Vagina (tissue), 2 donors: ENCODE measurements around the gene TNFAIP8L1. TPM values are rescaled to one million over a fixed set of nuclear protein-coding genes. Genes with fewer than 3 reads are reported as not detected.

Experiments used
- DNase-seq, 2 donors: peaks; one replicate each; pipeline ENCODE4 v3.0.0-alpha.2; 2017; ENCODE audit errors: extremely low spot score in 2 of 2
- H3K27ac ChIP-seq: fragments of 200-600 bp; sonication (generic); one replicate; pipeline ENCODE4 v1.5.1; 2019
- H3K27me3 ChIP-seq: fragments of 200-600 bp; sonication (generic); one replicate; pipeline ENCODE4 v1.5.1; 2019
- H3K36me3 ChIP-seq, 2 donors: fragments of 200-600 bp; sonication (generic); one replicate each; pipeline ENCODE4 v1.5.1; 2017 to 2019
- H3K4me1 ChIP-seq: fragments of 200-600 bp; sonication (generic); one replicate; pipeline ENCODE4 v1.5.1; 2019
- H3K4me3 ChIP-seq, 2 donors: fragments of 200-600 bp; sonication (generic); 1 replicate in 1 of 2; 2 replicates in 1 of 2; pipeline ENCODE4 v1.5.1; 2016 to 2019
- H3K9me3 ChIP-seq: fragments of 200-600 bp; sonication (generic); one replicate; pipeline ENCODE4 v1.5.1; 2019
- POLR2A ChIP-seq, 2 donors: fragments of 450-650 bp; IDR thresholded peaks; one replicate each; pipeline ENCODE4 v1.6.1; 2017; ENCODE audit warnings: antibody characterized with exemption in 2 of 2, mild to moderate bottlenecking in 2 of 2, moderate library complexity in 2 of 2
- POLR2AphosphoS5 ChIP-seq, 2 donors: sonication (generic); formaldehyde crosslinking; IDR thresholded peaks; one replicate each; pipeline ENCODE4 v1.9.0; 2017; ENCODE audit warnings: antibody characterized with exemption in 2 of 2, mild to moderate bottlenecking in 2 of 2, low read depth in 1 of 2; ENCODE audit not compliant: insufficient read depth in 1 of 2
- intact Hi-C: fragments of 100-400 bp; cut with DNase I; formaldehyde crosslinking; loops from one replicate; pipeline ENCODE4 v1.15.1; 2023
- total RNA-seq: library from RNA; depleted of rRNA; stranded (reverse); fragments of >200 nt; gene quantifications from one replicate; pipeline ENCODE4 v1.2.3, GENCODE V29; 2016
- TF ChIP-seq, protein P1 (sequence below), 3 experiments: fragments of 450-650 bp in 2 of 3; fragments of 200-600 bp in 1 of 3; sonication (generic) in 1 of 3; IDR thresholded peaks; one replicate each; pipeline ENCODE4 v1.5.1; 2017 to 2019; ENCODE audit warnings: antibody characterized with exemption in 3 of 3, mild to moderate bottlenecking in 2 of 3, moderate library complexity in 2 of 3

TNFAIP8L1 gene
- total RNA-seq: 13.0 TPM

DNA sequence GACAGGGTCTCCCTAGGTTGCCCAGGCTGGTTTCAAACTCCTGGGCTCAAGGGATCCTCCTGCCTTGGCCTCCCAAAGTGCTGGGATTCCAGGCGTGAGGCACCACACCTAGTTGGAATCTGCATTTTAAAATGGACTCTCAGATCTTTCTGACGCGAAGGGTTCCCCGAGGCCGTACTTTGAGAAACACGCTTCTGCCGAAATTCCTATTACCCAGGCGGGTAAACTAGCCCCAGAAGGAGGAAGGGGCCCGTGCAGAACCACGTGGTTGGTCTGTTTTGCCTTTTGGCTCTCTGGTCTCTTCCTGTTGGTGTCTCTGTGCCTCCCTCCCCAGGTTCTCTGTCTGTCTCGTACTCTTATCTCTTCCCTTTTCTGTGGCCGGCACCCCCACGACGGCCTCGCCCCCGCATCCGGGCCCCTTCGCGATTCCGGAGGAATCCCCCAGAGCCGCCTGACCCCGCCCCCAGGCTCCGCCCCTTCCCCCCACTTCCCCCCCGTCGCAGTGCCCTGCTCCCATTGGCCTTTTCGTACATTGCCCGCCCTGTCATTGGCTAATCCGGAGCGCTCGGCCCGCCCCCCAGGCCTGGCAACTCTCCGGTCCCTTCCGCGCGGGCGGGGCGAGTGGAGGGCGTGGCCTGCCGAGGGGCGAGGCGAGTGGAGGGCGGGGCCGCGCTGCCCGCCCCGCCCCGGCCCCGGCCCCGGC is at the start of gene TNFAIP8L1:
TNFAIP8L1 (plus strand) TSS at position 689 of the 703 bp plus-strand sequence. CDS start 12,354 bp downstream, outside the sequence.
- Histone ChIP-seq H3K36me3 (no peaks in the 10 kb centered on the region), H3K9me3 (no peaks in the 10 kb centered on the region), H3K27ac (peak within 1 kb of the TSS; percentile 51), H3K27me3 (no peaks in the 10 kb centered on the region), H3K4me3 (peak within 1 kb of the TSS; percentile 61 to 74), H3K4me1 (peaks cover 53% of the 10 kb centered on the region)
- peak in 1 of 2 donors; percentile 93 for DNase-seq
- peak in 1 of 2 donors; percentile 19 for TF ChIP-seq POLR2AphosphoS5 (IDR thresholded peaks at IDR 0.05; ENCODE audit: insufficient read depth in 1 of 2, low read depth in 1 of 2)
- TF ChIP-seq, protein P1, sequence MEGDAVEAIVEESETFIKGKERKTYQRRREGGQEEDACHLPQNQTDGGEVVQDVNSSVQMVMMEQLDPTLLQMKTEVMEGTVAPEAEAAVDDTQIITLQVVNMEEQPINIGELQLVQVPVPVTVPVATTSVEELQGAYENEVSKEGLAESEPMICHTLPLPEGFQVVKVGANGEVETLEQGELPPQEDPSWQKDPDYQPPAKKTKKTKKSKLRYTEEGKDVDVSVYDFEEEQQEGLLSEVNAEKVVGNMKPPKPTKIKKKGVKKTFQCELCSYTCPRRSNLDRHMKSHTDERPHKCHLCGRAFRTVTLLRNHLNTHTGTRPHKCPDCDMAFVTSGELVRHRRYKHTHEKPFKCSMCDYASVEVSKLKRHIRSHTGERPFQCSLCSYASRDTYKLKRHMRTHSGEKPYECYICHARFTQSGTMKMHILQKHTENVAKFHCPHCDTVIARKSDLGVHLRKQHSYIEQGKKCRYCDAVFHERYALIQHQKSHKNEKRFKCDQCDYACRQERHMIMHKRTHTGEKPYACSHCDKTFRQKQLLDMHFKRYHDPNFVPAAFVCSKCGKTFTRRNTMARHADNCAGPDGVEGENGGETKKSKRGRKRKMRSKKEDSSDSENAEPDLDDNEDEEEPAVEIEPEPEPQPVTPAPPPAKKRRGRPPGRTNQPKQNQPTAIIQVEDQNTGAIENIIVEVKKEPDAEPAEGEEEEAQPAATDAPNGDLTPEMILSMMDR (IDR thresholded peaks at IDR 0.05): no peak
- intact Hi-C loops: loop anchor here (5.0 kb wide), 1 partner anchor 62 kb away; no protein-coding TSS in a partner anchor

DNA sequence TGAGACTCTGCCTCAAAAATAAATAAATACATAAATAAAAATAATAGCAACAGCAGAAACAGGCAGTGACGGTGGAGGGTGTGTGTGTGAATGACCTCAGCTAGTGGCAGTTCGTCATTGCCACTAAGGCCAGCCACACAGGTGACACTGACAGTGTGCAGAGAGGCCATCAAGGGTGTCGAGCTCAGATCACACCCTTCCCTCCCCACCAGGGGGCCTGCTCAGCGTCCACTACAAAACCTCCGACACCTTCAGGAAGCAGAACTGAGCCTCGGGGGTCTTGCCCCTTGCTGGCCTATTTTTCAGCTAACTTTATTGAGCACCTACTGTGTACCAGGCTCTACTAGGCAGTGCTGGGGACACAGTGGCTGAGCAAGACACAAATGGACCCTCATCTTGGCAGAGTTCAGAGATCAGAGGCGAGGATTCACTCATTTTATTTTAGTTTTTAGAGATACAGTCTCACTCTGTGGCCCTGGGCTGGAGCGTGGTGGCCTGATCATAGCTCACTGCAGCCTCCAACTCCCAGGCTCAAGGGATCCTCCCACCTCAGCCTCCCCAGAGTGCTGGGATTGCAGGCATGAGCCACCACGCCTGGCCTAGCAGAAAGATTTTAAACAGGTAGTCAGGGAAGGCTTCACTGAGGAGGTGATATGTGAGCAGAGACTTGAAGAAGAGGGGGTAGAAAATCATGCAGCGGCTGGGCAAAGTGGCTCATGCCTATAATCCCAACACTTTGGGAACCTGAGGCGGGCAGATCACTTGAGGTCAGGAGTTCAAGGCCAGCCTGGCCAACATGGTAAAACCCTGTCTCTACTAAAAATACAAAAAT is 49.5 kb upstream of the TNFAIP8L1 start:
- intact Hi-C loops: no loop called here
- Histone ChIP-seq H3K27me3 (no peaks in the 10 kb centered on the region), H3K4me3 (no peak overlapping the region), H3K27ac (no peak overlapping the region), H3K36me3 (no peaks in the 10 kb centered on the region), H3K4me1 (peaks cover 4% of the 10 kb centered on the region), H3K9me3 (no peaks in the 10 kb centered on the region)
- DNase-seq: no peak
- TF ChIP-seq POLR2AphosphoS5 (IDR thresholded peaks at IDR 0.05; ENCODE audit: insufficient read depth in 1 of 2, low read depth in 1 of 2) (no peak), POLR2A (IDR thresholded peaks at IDR 0.05) (no peak)
- TF ChIP-seq, protein P1 (IDR thresholded peaks at IDR 0.05): no peak

DNA sequence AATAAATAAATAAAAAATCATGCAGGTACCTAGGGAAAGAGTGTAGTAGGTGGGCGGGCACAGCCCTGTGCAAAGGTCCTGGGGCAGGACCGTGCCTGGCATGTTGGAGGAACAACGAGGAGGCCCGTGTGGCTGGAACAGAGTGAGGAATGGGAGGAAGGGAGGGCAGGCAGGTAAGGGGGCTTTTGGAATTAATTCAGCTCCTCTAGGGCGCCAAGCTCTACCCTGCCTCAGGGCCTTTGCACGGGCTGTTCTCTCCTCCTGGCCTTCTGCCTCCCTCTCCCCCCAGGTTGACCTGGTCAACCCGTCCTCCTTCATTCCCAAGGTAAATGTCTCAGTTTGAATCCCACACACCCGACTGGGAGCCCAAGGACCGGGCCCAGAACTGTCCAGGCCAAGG is 48.8 kb upstream of the TNFAIP8L1 start:
- Histone ChIP-seq H3K27me3 (no peaks in the 10 kb centered on the region), H3K4me1 (no peaks in the 10 kb centered on the region), H3K4me3 (no peak overlapping the region), H3K9me3 (no peaks in the 10 kb centered on the region), H3K27ac (no peak overlapping the region), H3K36me3 (no peaks in the 10 kb centered on the region)
- intact Hi-C loops: no loop called here
- TF ChIP-seq POLR2A (IDR thresholded peaks at IDR 0.05) (no peak), POLR2AphosphoS5 (IDR thresholded peaks at IDR 0.05; ENCODE audit: insufficient read depth in 1 of 2, low read depth in 1 of 2) (no peak)
- TF ChIP-seq, protein P1 (IDR thresholded peaks at IDR 0.05): no peak
- no peak for DNase-seq

DNA sequence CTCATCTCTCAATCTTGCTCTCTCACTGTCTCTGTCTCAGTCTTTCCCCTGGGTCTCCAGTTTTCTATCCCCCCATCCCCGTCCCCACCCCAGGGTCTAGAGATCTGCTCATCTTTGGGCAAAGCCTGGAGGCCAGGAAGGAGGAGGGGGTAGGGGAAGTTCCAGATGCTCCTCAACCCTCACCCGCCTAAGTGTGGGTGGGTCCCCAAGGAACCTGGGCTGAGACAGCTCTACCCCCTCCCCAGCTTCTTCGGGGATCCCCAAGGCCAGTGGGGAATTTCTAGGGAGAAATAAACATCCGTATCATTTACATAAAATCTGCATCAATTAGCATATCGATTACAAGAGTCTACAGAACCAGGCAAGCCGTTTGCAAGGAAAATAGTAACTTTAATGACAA is 48.0 kb upstream of the TNFAIP8L1 start:
- intact Hi-C loops: no loop called here
- Histone ChIP-seq H3K9me3 (no peaks in the 10 kb centered on the region), H3K36me3 (no peaks in the 10 kb centered on the region), H3K27ac (no peak overlapping the region), H3K4me1 (no peaks in the 10 kb centered on the region), H3K4me3 (no peak overlapping the region), H3K27me3 (no peaks in the 10 kb centered on the region)
- no peak for DNase-seq
- TF ChIP-seq, protein P1 (IDR thresholded peaks at IDR 0.05): no peak

DNA sequence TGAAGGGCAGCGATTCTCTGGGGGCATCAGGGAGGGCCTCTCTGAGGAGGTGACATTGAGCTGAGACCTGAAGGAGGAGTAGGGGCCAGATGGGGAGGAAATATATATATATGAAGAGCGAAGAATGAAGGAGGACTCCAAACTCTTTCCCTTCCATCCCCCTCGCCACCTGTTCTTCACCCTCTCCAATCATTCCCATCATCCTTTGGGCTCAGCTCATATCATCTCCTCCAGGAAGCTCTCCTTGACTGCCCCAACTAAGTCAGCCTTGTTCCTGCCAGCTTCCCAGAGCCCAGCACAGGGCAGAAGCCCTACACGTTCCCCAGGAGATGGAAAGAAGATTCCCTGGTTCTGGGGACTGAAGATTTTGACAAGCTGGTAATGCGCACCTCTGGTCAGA is 46.9 kb upstream of the TNFAIP8L1 start:
- no peak overlapping the region for H3K27ac ChIP-seq
- intact Hi-C loops: no loop called here
- no peaks in the 10 kb centered on the region for H3K36me3 ChIP-seq
- H3K4me1 ChIP-seq: no peaks in the 10 kb centered on the region
- TF ChIP-seq POLR2AphosphoS5 (IDR thresholded peaks at IDR 0.05; ENCODE audit: insufficient read depth in 1 of 2, low read depth in 1 of 2) (no peak), POLR2A (IDR thresholded peaks at IDR 0.05) (no peak)
- TF ChIP-seq, protein P1 (IDR thresholded peaks at IDR 0.05): no peak
- no peak overlapping the region for H3K4me3 ChIP-seq
- H3K27me3 ChIP-seq: no peaks in the 10 kb centered on the region
- DNase-seq: no peak
- H3K9me3 ChIP-seq: no peaks in the 10 kb centered on the region
